VCaP (cell line): ENCODE results near the gene SERINC5.
A peak's percentile ranks its signal among the peaks of the same experiment; 100 is the strongest.

ENCODE experiments used
- H3K27ac ChIP-seq: fragments of 450-650 bp; 2 replicates; pipeline ENCODE4 v1.5.1; 2017
- CTCF ChIP-seq: fragments of 450-650 bp; conservative IDR thresholded peaks from 2 replicates; pipeline ENCODE4 v1.5.1; 2017; ENCODE audit warnings: mild to moderate bottlenecking, moderate library complexity

SERINC5 gene

GRCh38 chr5:80225189-80225933, 30.5 kb downstream of the SERINC5 start:
- no peak for TF ChIP-seq CTCF
- H3K27ac ChIP-seq, result peak overlapping the region; percentile 75

GRCh38 chr5:80223561-80223960, 32.3 kb downstream of the SERINC5 start:
- no peak for TF ChIP-seq CTCF
- no peak overlapping the region for H3K27ac ChIP-seq

GRCh38 chr5:80220245-80220897, 35.5 kb downstream of the SERINC5 start:
- TF ChIP-seq CTCF, result no peak
- peak overlapping the region; percentile 23; the same call in 1 of the 2 replicates for H3K27ac ChIP-seq

GRCh38 chr5:80219391-80219790, 36.5 kb downstream of the SERINC5 start:
- peak overlapping the region; percentile 16; the same call in 1 of the 2 replicates for H3K27ac ChIP-seq

GRCh38 chr5:80217667-80218066, 38.2 kb downstream of the SERINC5 start:
- TF ChIP-seq CTCF, result no peak

More at GRCh38 chr5:80219391-80219790, 36.5 kb downstream of the SERINC5 start:
- no peak for TF ChIP-seq CTCF

GRCh38 chr5:80216753-80217596, 38.9 kb downstream of the SERINC5 start:
- TF ChIP-seq CTCF, result no peak
- no peak overlapping the region for H3K27ac ChIP-seq

More at GRCh38 chr5:80217667-80218066, 38.2 kb downstream of the SERINC5 start:
- no peak overlapping the region for H3K27ac ChIP-seq

GRCh38 chr5:80216096-80216495, 39.8 kb downstream of the SERINC5 start:
- TF ChIP-seq CTCF, result no peak
- no peak overlapping the region for H3K27ac ChIP-seq
